Mesenteric fat pad (tissue), 1 donor: Measurements from ENCODE around the gene CRB3. TPM values are rescaled to one million over a fixed set of nuclear protein-coding genes. Genes with fewer than 3 reads are reported as not detected.

Experiments
- DNase-seq: peaks from one replicate; pipeline ENCODE4 v3.0.0-alpha.2; 2020; ENCODE audit warnings: low spot score
- total RNA-seq: library from RNA; stranded (reverse); fragmentation: NEBNext Ultra II Directional; extraction: Animal tissue kit (Norgen Biotek cat#: 25700); gene quantifications from one replicate; pipeline ENCODE4 v1.2.1, GENCODE V29; 2021
- donor health status: DM: yes; HTN: yes; CAD: no.

CRB3 gene
- total RNA-seq, 1 donor from 2014 or later = not detected

- no peak for DNase-seq
Measured at GRCh38 chr19:6431891-6432290, 32.2 kb upstream of the CRB3 start.

GRCh38 chr19:6433165-6433564 lies 30.9 kb upstream of the CRB3 start:
- no peak for DNase-seq

GRCh38 chr19:6433663-6434062 lies 30.4 kb upstream of the CRB3 start, which contains the start of gene SLC25A41:
TSS of gene SLC25A41 (minus strand) at chr19:6433763. CDS start at chr19:6433693, 70 bp downstream.
- no peak for DNase-seq

- no peak for DNase-seq
Measured at GRCh38 chr19:6439743-6440142, 24.3 kb upstream of the CRB3 start.

- DNase-seq = no peak
Measured at GRCh38 chr19:6440905-6441304, 23.2 kb upstream of the CRB3 start.

GRCh38 chr19:6442087-6442688 lies 21.9 kb upstream of the CRB3 start:
- DNase-seq = no peak

- DNase-seq = no peak
Measured at GRCh38 chr19:6443986-6444385, 20.1 kb upstream of the CRB3 start.

- no peak for DNase-seq
Measured at GRCh38 chr19:6446452-6446851, 17.6 kb upstream of the CRB3 start.

GRCh38 chr19:6448045-6448444 lies 16.0 kb upstream of the CRB3 start:
- no peak for DNase-seq

GRCh38 chr19:6450166-6450565 lies 13.9 kb upstream of the CRB3 start:
- DNase-seq = no peak

- DNase-seq = no peak
Measured at GRCh38 chr19:6451583-6452222, 12.4 kb upstream of the CRB3 start.

GRCh38 chr19:6452223-6452614 lies 11.9 kb upstream of the CRB3 start:
- DNase-seq = no peak

- DNase-seq = no peak
Measured at GRCh38 chr19:6452899-6453298, 11.2 kb upstream of the CRB3 start.

GRCh38 chr19:6453951-6454565 lies 10.0 kb upstream of the CRB3 start:
- no peak for DNase-seq

GRCh38 chr19:6455924-6456323 lies 8.1 kb upstream of the CRB3 start:
- DNase-seq = no peak

GRCh38 chr19:6457958-6458694 lies 5.9 kb upstream of the CRB3 start:
- no peak for DNase-seq

- no peak for DNase-seq
Measured at GRCh38 chr19:6458695-6459261, 5.3 kb upstream of the CRB3 start.

GRCh38 chr19:6459262-6460098 lies 4.6 kb upstream of the CRB3 start, which contains the start of gene SLC25A23:
TSS of gene SLC25A23 (minus strand) at chr19:6459792. CDS start at chr19:6459628, 164 bp downstream.
- DNase-seq = no peak

GRCh38 chr19:6460099-6460884 lies 3.8 kb upstream of the CRB3 start:
- DNase-seq = peak; percentile 97

- no peak for DNase-seq
Measured at GRCh38 chr19:6465006-6465405, 935 bp downstream of the CRB3 start.
